GM18519 (cell line): Measurements from ENCODE around the gene WASF3.

Source experiments
- ATAC-seq: cut with Tn5 transposase; IDR thresholded peaks from one replicate; pipeline ENCODE4 v1.9.1; 2021; ENCODE audit warnings: mild to moderate bottlenecking, moderate library complexity; ENCODE audit not compliant: unreplicated experiment, low FRiP score

WASF3 gene

GRCh38 chr13:26541678-26542568 lies 15.6 kb upstream of the WASF3 start:
- ATAC-seq: no peak

- no peak for ATAC-seq
Measured at GRCh38 chr13:26544707-26545106, 12.8 kb upstream of the WASF3 start.

- no peak for ATAC-seq
Measured at GRCh38 chr13:26548205-26548765, 9.2 kb upstream of the WASF3 start.

GRCh38 chr13:26549713-26550112 lies 7.8 kb upstream of the WASF3 start:
- ATAC-seq: no peak

- ATAC-seq: no peak
Measured at GRCh38 chr13:26551255-26551860, 6.1 kb upstream of the WASF3 start.

- ATAC-seq: no peak
Measured at GRCh38 chr13:26555413-26555812, 2.1 kb upstream of the WASF3 start.

GRCh38 chr13:26557051-26557392 lies 461 bp upstream of the WASF3 start:
- peak; percentile 21 for ATAC-seq

- no peak for ATAC-seq
Measured at GRCh38 chr13:26558074-26558805, 757 bp downstream of the WASF3 start.

GRCh38 chr13:26558987-26559386 lies 1.5 kb downstream of the WASF3 start:
- no peak for ATAC-seq

GRCh38 chr13:26560456-26560855 lies 3.0 kb downstream of the WASF3 start:
- no peak for ATAC-seq

GRCh38 chr13:26561067-26561466 lies 3.6 kb downstream of the WASF3 start:
- ATAC-seq: no peak

- no peak for ATAC-seq
Measured at GRCh38 chr13:26561651-26562511, 4.4 kb downstream of the WASF3 start.

GRCh38 chr13:26562512-26562890 lies 5.0 kb downstream of the WASF3 start:
- ATAC-seq: no peak

- no peak for ATAC-seq
Measured at GRCh38 chr13:26563713-26564112, 6.2 kb downstream of the WASF3 start.

- ATAC-seq: no peak
Measured at GRCh38 chr13:26568132-26568815, 10.8 kb downstream of the WASF3 start.

GRCh38 chr13:26571518-26571917 lies 14.0 kb downstream of the WASF3 start:
- ATAC-seq: no peak

GRCh38 chr13:26575244-26575643 lies 17.8 kb downstream of the WASF3 start:
- no peak for ATAC-seq

GRCh38 chr13:26579580-26579979 lies 22.1 kb downstream of the WASF3 start:
- ATAC-seq: no peak

GRCh38 chr13:26583662-26584061 lies 26.2 kb downstream of the WASF3 start:
- ATAC-seq: no peak

- no peak for ATAC-seq
Measured at GRCh38 chr13:26584713-26585112, 27.2 kb downstream of the WASF3 start.
